GM12891 (cell line): ENCODE measurements around the gene SLC38A10.

Experiments used
- DNase-seq: peaks from one replicate; pipeline ENCODE4 v3.0.0; 2011; ENCODE audit warnings: low spot score; ENCODE audit not compliant: insufficient read length
- FAIRE-seq: peaks from 2 replicates; lab custom pipeline; 2011; peaks lifted over from hg19 to GRCh38; lab: Jason Lieb, UNC
- PAX5 ChIP-seq: IDR thresholded peaks from 2 replicates; pipeline ENCODE4 v1.6.1; 2011; ENCODE audit warnings: low read length, moderate library complexity, mild to moderate bottlenecking; ENCODE audit not compliant: insufficient read depth, severe bottlenecking
- POLR2A ChIP-seq: IDR thresholded peaks from 2 replicates; pipeline ENCODE4 v1.6.1; 2011; ENCODE audit warnings: low read depth, low read length, control low read depth
- POLR2AphosphoS5 ChIP-seq: IDR thresholded peaks from 2 replicates; pipeline ENCODE4 v1.6.1; 2011; ENCODE audit warnings: low read depth, low read length, control low read depth
- POU2F2 ChIP-seq: IDR thresholded peaks from 2 replicates; pipeline ENCODE4 v1.6.1; 2011; ENCODE audit warnings: low read depth, mild to moderate bottlenecking, control low read depth, low read length, moderate library complexity
- SPI1 ChIP-seq: IDR thresholded peaks from 2 replicates; pipeline ENCODE4 v1.6.1; 2011; ENCODE audit warnings: low read depth, low read length, control low read depth
- TAF1 ChIP-seq: IDR thresholded peaks from 2 replicates; pipeline ENCODE4 v1.6.1; 2011; ENCODE audit warnings: low read depth, low read length, control low read depth

The SLC38A10 gene

DNA sequence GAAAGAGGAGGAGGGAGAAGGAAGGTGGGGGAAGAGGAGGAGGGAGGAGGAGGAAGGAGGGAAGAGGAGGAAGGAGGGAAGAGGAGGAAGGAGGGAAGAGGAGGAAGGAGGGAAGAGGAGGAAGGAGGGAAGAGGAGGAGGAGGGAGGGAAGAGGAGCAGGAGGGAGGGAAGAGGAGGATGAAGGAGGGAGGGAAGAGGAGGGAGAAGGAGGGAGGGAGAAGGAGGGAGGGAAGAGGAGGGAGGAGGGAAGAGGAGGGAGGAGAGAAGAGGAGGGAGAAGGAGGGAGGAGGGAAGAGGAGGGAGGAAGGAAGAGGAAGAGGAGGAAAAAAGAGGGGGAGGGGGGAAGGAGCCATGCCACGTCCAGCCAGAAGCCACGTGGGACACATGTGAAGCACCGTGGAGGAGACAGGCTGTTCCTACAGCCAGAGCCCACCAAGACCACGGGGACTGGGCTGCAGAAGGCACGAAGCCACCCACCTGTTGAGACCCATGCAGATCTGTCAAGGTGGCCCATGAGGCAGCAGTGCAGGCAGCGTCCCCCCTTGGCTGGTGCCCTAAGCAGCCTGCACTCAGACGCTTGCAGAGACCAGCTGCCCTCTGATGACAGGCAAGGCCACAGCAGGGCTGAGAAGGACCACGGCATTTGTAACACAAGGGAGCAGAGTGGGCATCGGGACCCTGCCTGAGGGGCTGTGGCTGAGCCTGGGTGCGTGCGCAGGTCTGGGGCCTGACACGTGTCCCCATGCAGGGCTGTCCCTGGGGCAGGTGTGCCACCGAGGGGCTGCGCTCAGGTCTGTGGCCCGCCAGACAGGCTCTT, 45.7 kb downstream of the SLC38A10 start:
- TF ChIP-seq POU2F2: 0 out of 2 replicates have a peak, but pooled peaks have one; percentile 38
- TF ChIP-seq POLR2A: peak; percentile 53
- TF ChIP-seq TAF1: no peak
- 0 out of 2 replicates have a peak, but pooled peaks have one; percentile 24 for TF ChIP-seq POLR2AphosphoS5
- FAIRE-seq: peak; percentile 84
- DNase-seq: no peak

DNA sequence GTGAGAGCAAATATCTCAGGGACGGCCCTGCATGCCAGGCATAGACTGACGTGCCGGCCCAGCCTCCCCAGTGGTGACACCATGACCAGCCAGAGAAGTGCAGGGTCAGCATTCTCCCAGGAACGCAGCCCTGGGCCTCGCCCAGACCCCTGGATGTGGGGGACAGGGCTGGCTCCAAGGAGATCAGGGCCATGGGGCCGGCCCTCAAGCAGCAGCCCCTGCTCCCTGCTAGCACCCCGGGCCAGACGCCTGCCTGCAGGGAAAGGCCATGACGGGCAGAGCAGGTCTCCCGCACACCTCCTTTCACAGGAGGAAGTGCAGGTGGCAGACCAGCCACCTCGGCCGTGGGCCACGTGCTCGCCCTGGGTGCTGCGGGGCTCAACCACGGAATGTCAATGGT, 46.5 kb downstream of the SLC38A10 start:
- DNase-seq: no peak
- FAIRE-seq: no peak
- no peak for TF ChIP-seq POLR2A
- TF ChIP-seq PAX5: no peak
- no peak for TF ChIP-seq TAF1
- TF ChIP-seq POLR2AphosphoS5: no peak
- TF ChIP-seq POU2F2: no peak
- no peak for TF ChIP-seq SPI1

DNA sequence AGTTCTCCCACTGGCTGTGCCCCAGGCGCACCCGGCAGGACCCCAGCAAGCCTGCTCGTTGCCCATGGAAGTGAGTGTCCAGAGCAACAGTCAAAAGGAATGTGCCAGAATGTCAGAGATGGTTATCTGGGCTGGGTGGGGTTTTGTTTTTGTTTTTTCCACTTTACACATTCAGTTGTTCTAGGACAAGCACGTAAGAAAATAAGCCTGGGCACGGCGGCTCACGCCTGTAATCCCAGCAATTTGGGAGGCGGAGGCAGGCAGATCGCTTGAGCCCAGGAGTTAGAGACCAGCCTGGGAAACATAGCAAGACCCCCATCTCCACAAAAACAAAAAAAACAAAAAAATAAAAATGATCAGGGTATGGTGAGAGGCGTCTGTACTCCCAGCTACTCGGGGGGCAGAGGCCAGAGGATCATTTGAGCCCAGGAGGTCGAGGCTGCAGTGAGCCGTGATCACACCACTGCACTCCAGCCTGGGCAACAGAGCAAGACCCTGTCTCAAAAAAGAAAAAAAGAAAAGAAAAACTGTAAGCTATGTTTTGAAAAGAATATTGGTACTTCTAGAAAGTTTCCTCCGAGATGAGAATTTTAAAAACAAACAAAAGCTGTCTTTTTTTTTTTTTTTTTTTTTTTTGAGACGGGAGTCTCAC, 47.6 kb downstream of the SLC38A10 start:
- TF ChIP-seq PAX5 (no peak), SPI1 (no peak), POLR2A (no peak; the same call in 1 of the 2 replicates), POLR2AphosphoS5 (no peak), TAF1 (no peak), POU2F2 (no peak)
- no peak for FAIRE-seq

DNA sequence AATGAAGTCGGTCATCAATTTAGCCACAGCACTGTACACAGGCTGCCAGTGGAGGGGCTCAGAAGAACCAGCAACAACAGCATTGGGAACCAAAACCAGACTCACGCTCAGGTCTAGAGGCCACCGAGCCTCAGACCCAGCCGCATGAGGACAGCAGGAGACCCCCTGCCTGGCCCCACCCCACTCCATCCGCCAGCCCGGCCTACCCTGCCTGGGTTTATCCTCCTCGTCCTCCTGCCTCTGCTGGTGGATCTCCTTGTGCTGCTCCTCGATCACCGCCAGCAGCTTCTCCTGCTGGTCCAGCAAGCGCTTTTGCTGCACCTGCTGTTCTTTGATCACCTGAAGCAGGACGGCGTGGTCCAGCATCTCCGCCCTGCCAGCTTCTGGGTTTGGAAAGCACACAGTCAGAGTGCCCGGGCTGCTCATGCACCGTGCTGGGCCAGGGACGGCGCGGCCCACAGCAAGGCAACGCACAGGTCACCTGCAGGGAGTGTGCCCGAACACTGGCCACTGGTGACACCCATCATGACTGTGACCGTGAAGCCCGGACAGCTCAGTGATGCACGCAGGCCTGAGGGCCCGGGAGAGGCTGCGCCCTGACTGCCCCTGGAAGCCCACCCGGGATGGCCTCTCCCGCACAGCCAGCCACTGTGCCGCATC, 48.3 kb downstream of the SLC38A10 start:
- no peak for TF ChIP-seq TAF1
- peak; percentile 49; the same call in 1 of the 2 replicates for TF ChIP-seq POLR2AphosphoS5
- DNase-seq: no peak
- no peak for FAIRE-seq

More for the DNA sequence above, 47.6 kb downstream of the SLC38A10 start:
- no peak for DNase-seq

DNA sequence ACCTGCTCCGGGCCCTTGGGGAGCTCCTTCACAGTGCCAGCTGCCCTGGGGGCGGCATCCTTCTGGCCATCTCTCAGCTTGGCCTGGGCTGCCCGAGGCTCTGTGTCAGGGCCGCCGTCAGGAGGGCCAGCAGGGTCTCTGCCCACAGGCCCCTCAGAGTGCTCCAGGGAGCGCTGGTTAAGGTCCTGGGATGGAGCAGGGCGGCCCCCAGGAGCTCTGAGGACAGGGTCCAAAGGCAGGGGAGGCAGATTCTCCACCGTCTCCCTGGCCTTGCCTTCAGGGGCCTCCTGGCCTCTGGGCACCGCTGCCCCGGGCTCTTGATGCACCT, 48.8 kb downstream of the SLC38A10 start:
- FAIRE-seq (no peak), DNase-seq (no peak)
- no peak for TF ChIP-seq PAX5
- TF ChIP-seq SPI1: no peak
- TF ChIP-seq TAF1: no peak

DNA sequence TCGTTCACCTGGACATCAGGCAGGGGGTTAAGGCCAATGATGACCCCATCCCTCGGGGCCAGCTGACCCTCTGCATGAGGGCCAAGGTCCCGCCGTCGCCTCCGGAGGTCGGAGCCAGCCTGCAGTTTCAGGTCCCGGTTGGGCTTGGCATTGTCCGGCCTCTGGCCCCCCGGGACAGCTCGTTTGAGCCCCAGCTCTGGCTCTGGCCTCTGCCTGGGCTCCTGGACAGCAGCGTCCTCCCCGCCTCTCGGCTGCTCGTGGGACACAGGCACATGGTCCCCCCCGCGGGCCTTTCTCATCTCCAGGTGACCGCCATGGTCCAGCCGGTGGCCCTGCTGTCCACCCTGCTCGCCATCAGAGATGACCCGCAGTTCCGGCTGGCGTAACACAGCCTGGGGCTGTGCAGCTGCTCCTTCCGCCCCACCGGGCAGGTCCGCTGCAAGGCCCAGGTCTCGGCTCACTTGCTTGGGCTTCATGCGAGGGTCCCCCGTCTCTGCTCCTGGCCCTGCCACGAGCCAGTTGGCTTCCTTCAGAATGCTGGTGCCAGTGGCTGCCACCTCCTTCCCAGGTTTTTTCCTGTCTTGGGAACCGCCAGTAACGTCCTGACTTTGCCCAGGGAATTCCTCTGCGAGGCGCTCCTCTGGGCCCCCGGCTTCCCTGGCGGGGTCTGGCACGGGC, 49.3 kb downstream of the SLC38A10 start:
- no peak for DNase-seq

DNA sequence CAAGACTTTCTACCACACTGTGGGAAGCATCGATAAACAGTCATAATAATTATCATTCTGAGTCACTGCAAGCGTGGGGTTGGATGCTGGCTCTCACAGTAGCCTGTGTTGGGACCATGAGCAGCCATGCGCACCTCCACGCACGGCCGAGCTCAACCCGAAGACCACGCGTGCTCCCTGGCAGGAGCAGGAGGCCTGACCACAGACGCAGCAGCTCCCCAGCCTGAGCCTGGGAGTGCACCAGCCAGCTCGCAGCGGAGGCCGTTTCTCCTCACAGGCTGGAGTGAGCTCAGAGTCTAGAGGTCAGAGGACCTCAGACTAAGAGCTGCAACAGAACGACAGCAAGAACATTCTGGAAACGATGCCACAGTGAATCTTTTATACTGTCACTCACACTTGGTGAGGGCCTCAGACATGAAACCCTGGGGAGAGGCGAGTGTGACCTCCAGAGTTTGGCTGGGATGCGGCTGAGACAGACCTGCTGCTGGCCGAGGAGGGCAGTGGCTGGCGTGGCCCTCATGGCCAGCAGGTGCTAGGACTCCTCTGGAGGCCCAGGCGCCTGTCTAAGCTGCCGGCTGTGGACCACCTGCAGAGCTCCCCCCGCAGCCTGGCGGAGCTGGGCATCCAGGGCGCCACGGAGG, 50.0 kb downstream of the SLC38A10 start:
- TF ChIP-seq TAF1 (no peak), POU2F2 (peak; percentile 42; the same call in 1 of the 2 replicates), POLR2AphosphoS5 (0 out of 2 replicates have a peak, but pooled peaks have one; percentile 26), SPI1 (no peak), PAX5 (peak; percentile 96)
- FAIRE-seq (peak; percentile 81), DNase-seq (peak; percentile 66)

More for the DNA sequence above, 49.3 kb downstream of the SLC38A10 start:
- no peak for TF ChIP-seq SPI1
- no peak for TF ChIP-seq PAX5
- TF ChIP-seq POLR2A: no peak; the same call in 1 of the 2 replicates
- TF ChIP-seq POLR2AphosphoS5: no peak
- TF ChIP-seq POU2F2: no peak
- no peak for TF ChIP-seq TAF1
- FAIRE-seq: no peak

DNA sequence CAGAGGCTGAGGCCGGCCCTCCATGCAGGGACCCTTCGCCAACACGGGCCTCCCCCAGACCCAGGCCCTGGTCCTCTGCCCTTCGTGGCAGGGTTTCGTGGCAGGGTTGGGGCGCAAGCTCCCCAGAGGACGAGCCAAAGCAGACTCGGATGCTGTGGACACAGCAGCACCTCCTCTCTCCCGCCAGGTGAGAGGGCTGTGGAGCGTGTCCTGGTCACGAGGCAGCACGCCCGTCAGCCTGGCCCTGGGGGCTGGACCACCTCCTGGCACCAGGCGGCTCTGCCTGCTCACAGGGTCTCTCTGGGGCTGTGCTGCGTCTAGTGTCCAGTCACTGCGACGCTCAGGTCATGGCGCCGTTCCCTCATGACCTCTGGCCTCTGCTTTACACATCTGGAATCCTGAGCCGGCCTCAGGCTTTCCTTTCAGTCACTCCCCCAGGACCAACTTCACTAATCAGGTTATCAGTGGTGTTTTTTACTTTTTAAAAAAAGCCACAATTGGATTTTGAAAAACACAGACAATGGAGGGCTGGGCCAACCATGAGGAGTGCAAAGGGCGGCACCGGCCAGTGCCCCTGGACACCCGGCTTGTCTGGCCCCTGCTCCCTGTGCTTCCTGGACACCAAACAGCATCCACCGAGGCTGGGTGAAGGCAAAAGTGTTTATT, 50.6 kb downstream of the SLC38A10 start:
- DNase-seq (no peak), FAIRE-seq (no peak)
- TF ChIP-seq PAX5: no peak
- TF ChIP-seq POLR2AphosphoS5: 0 out of 2 replicates have a peak, but pooled peaks have one; percentile 46
